GM12872 (cell line): ENCODE results near the gene TMEFF1.

Source experiments
- CTCF ChIP-seq: IDR thresholded peaks from 3 replicates; pipeline ENCODE4 v1.5.1; 2011; ENCODE audit warnings: low read depth, mild to moderate bottlenecking, low read length, moderate library complexity; ENCODE audit not compliant: insufficient read depth

Gene TMEFF1

GRCh38 chr9:100590481-100590880 is 117.5 kb downstream of the TMEFF1 start:
- no peak for TF ChIP-seq CTCF

GRCh38 chr9:100591139-100591538 is 118.2 kb downstream of the TMEFF1 start:
- TF ChIP-seq CTCF, result no peak

- TF ChIP-seq CTCF, result no peak
Observed at GRCh38 chr9:100591639-100592412, 118.9 kb downstream of the TMEFF1 start.

- TF ChIP-seq CTCF, result peak; percentile 64
Observed at GRCh38 chr9:100595391-100596199, 122.6 kb downstream of the TMEFF1 start.

- TF ChIP-seq CTCF, result no peak
Observed at GRCh38 chr9:100597236-100597635, 124.3 kb downstream of the TMEFF1 start.

GRCh38 chr9:100598641-100599145 is 125.7 kb downstream of the TMEFF1 start:
- TF ChIP-seq CTCF, result no peak

- no peak for TF ChIP-seq CTCF
Observed at GRCh38 chr9:100600521-100601079, 127.7 kb downstream of the TMEFF1 start.
